K562 (cell line): ENCODE data around the gene GPR55. TPM values are rescaled to one million over a fixed set of nuclear protein-coding genes. Genes with fewer than 3 reads are reported as not detected.

Experiments
- CBX5 ChIP-seq: IDR thresholded peaks from 2 replicates; pipeline ENCODE4 v1.6.1; 2014; ENCODE audit warnings: low read depth, borderline replicate concordance
- CHCHD3 ChIP-seq: fragments of 250-450 bp; sonication (Bioruptor Pico); IDR thresholded peaks from 2 replicates; pipeline ENCODE4 v2.1.2; 2022; ENCODE audit warnings: mild to moderate bottlenecking
- GABPB2 ChIP-seq: fragments of 250-450 bp; sonication (Bioruptor Pico); conservative IDR thresholded peaks from 2 replicates; pipeline ENCODE4 v1.5.1; 2021; ENCODE audit warnings: mild to moderate bottlenecking
- L3MBTL2 ChIP-seq: fragments of 450-650 bp; IDR thresholded peaks from 2 replicates; pipeline ENCODE4 v1.6.1; 2016; ENCODE audit warnings: mild to moderate bottlenecking, moderate library complexity
- PHB2 ChIP-seq: fragments of 450-650 bp; IDR thresholded peaks from 2 replicates; pipeline ENCODE4 v1.6.1; 2017; ENCODE audit warnings: low read depth
- POLR2A ChIP-seq: fragments of 450-650 bp; conservative IDR thresholded peaks from 2 replicates; pipeline ENCODE4 v1.6.1; 2016
- PRPF4 ChIP-seq: fragments of 200-400 bp; formaldehyde crosslinking; IDR thresholded peaks from one replicate; pipeline ENCODE4 v1.6.1; 2017; ENCODE audit warnings: low read length, low read depth, mild to moderate bottlenecking; ENCODE audit not compliant: insufficient read depth, poor library complexity, severe bottlenecking
- RAD51 ChIP-seq: fragments of 450-650 bp; IDR thresholded peaks from 2 replicates; pipeline ENCODE4 v1.7.1; 2016; ENCODE audit warnings: low read depth, mild to moderate bottlenecking, borderline replicate concordance
- RNF219 ChIP-seq: fragments of 250-450 bp; sonication (Bioruptor Pico); IDR thresholded peaks from 2 replicates; pipeline ENCODE4 v1.5.0; 2022; ENCODE audit warnings: mild to moderate bottlenecking
- TOE1 ChIP-seq, 2 experiments: fragments of 450-650 bp in 1 of 2; sonication (generic) in 1 of 2; formaldehyde crosslinking in 1 of 2; IDR thresholded peaks; 2 replicates each; pipeline versions ENCODE4 v1.7.1 to v1.8.0; 2016 to 2022; ENCODE audit warnings: borderline replicate concordance in 2 of 2, mild to moderate bottlenecking in 2 of 2, antibody characterized with exemption in 1 of 2, inconsistent platforms in 1 of 2, low read depth in 1 of 2, missing genetic modification reagents in 1 of 2, moderate library complexity in 1 of 2
- XRCC5 ChIP-seq: fragments of 200-400 bp; formaldehyde crosslinking; IDR thresholded peaks from 2 replicates; pipeline ENCODE4 v1.6.1; 2017; ENCODE audit warnings: low read depth, mild to moderate bottlenecking, low read length
- polyA plus RNA-seq, 8 experiments: library from polyadenylated mRNA; depleted of rRNA in 4 of 8; stranded (reverse) in 5 of 8; unstranded in 3 of 8; fragments of >200 nt; fragmentation: Nextera tagmentation in 2 of 8; fragmentation: Illumina TruSeq in 1 of 8; extraction: Ambion mirVana in 2 of 8; extraction: Trizol in 1 of 8; gene quantifications; 2 replicates each; pipeline versions ENCODE4 v1.2.1 to v1.2.3, GENCODE V29; 2011 to 2014; ENCODE audit warnings: inconsistent platforms in 1 of 8, missing spikeins in 1 of 8
- total RNA-seq, 7 experiments: library from RNA; depleted of rRNA in 6 of 7; stranded (reverse); fragments of >200 nt in 6 of 7; fragmentation: Illumina TruSeq in 2 of 7; extraction: Trizol in 2 of 7; gene quantifications; 2 replicates each; pipeline versions ENCODE4 v1.2.1 to v1.2.3, GENCODE V29; 2011 to 2021; ENCODE audit warnings: low replicate concordance in 1 of 7
- TF ChIP-seq, protein P1 (sequence below): fragments of 450-650 bp; formaldehyde crosslinking; IDR thresholded peaks from 2 replicates; pipeline ENCODE4 v1.4.0; 2020; ENCODE audit warnings: mild to moderate bottlenecking, mixed read lengths
- TF ChIP-seq, protein P2 (sequence below), 2 experiments: fragments of 450-650 bp; formaldehyde crosslinking in 1 of 2; IDR thresholded peaks; 2 replicates each; pipeline versions ENCODE4 v1.4.0 to v1.6.1; 2014 to 2020; ENCODE audit warnings: mild to moderate bottlenecking in 2 of 2, borderline replicate concordance in 1 of 2, low read depth in 1 of 2

Gene GPR55
- total and polyA plus RNA-seq, 9 of the 15 experiments (the other 6 are each of a cell fraction or from before 2014, with no cell fraction given): 0.11 to 0.49 (median 0.27) TPM

- no peak for TF ChIP-seq RNF219 (CRISPR knock-in tag)
- no peak for TF ChIP-seq RAD51
- TF ChIP-seq CBX5: no peak
- TF ChIP-seq PRPF4: no peak
- TF ChIP-seq, protein P1, sequence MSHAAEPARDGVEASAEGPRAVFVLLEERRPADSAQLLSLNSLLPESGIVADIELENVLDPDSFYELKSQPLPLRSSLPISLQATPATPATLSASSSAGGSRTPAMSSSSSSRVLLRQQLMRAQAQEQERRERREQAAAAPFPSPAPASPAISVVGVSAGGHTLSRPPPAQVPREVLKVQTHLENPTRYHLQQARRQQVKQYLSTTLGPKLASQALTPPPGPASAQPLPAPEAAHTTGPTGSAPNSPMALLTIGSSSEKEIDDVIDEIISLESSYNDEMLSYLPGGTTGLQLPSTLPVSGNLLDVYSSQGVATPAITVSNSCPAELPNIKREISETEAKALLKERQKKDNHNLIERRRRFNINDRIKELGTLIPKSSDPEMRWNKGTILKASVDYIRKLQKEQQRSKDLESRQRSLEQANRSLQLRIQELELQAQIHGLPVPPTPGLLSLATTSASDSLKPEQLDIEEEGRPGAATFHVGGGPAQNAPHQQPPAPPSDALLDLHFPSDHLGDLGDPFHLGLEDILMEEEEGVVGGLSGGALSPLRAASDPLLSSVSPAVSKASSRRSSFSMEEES (CRISPR knock-in tag): no peak
- TF ChIP-seq CHCHD3: no peak
- TF ChIP-seq, protein P2, sequence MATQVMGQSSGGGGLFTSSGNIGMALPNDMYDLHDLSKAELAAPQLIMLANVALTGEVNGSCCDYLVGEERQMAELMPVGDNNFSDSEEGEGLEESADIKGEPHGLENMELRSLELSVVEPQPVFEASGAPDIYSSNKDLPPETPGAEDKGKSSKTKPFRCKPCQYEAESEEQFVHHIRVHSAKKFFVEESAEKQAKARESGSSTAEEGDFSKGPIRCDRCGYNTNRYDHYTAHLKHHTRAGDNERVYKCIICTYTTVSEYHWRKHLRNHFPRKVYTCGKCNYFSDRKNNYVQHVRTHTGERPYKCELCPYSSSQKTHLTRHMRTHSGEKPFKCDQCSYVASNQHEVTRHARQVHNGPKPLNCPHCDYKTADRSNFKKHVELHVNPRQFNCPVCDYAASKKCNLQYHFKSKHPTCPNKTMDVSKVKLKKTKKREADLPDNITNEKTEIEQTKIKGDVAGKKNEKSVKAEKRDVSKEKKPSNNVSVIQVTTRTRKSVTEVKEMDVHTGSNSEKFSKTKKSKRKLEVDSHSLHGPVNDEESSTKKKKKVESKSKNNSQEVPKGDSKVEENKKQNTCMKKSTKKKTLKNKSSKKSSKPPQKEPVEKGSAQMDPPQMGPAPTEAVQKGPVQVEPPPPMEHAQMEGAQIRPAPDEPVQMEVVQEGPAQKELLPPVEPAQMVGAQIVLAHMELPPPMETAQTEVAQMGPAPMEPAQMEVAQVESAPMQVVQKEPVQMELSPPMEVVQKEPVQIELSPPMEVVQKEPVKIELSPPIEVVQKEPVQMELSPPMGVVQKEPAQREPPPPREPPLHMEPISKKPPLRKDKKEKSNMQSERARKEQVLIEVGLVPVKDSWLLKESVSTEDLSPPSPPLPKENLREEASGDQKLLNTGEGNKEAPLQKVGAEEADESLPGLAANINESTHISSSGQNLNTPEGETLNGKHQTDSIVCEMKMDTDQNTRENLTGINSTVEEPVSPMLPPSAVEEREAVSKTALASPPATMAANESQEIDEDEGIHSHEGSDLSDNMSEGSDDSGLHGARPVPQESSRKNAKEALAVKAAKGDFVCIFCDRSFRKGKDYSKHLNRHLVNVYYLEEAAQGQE (IDR thresholded peaks at IDR 0.05; ENCODE audit: borderline replicate concordance): peak; percentile 14; the same call in 1 of the 2 replicates
- TF ChIP-seq, protein P2 (CRISPR knock-in tag; IDR thresholded peaks at IDR 0.05; ENCODE audit: low read depth): no peak
- TF ChIP-seq TOE1 (IDR thresholded peaks at IDR 0.05; ENCODE audit: borderline replicate concordance): no peak
- TF ChIP-seq TOE1 (CRISPR knock-in tag; IDR thresholded peaks at IDR 0.05; ENCODE audit: borderline replicate concordance, low read depth): no peak
- TF ChIP-seq L3MBTL2: peak; percentile 59; the same call in 1 of the 2 replicates
- no peak for TF ChIP-seq GABPB2 (CRISPR knock-in tag)
- no peak for TF ChIP-seq POLR2A
- TF ChIP-seq XRCC5: no peak
- no peak for TF ChIP-seq PHB2
Observed at GRCh38 chr2:230932556-230933511, 7.8 kb upstream of the GPR55 start (continued).
